OCI-LY7 (cell line): ENCODE data around the gene ERBIN. TPM values are rescaled to one million over a fixed set of nuclear protein-coding genes. Genes with fewer than 3 reads are reported as not detected.

Experiments
- BruUV-seq: library from RNA; stranded (reverse); fragments of 400-500 nt; replicated peaks from 2 replicates; lab custom pipeline; 2021; lab: Mats Ljungman, UMichigan
- CTCF ChIA-PET: fragments of 300-600 bp; sonication (Branson Sonifier 250); formaldehyde crosslinking; loops from one replicate; lab custom pipeline; 2022; ENCODE audit warnings: antibody characterized with exemption; ENCODE audit not compliant: unreplicated experiment; lab: Charles Lee
- POLR2A ChIA-PET: fragments of 300-600 bp; sonication (Branson Sonifier 250); formaldehyde crosslinking; loops from one replicate; lab custom pipeline; 2022; ENCODE audit warnings: antibody characterized with exemption; lab: Charles Lee
- DNase-seq: peaks from one replicate; pipeline ENCODE4 v3.0.0-alpha.2; 2015; ENCODE audit warnings: low spot score
- H2AFZ ChIP-seq: fragments of 200-600 bp; sonication (generic), shearing (Covaris generic); 2 replicates; pipeline ENCODE4 v1.6.1; 2014; ENCODE audit warnings: mild to moderate bottlenecking, antibody characterized with exemption, low read length, moderate library complexity
- H3K27ac ChIP-seq: fragments of 200-600 bp; sonication (generic); 2 replicates; pipeline ENCODE4 v1.5.1; 2014; ENCODE audit warnings: mixed run types, low read depth, mild to moderate bottlenecking, moderate library complexity, low read length, inconsistent platforms; ENCODE audit not compliant: poor library complexity, severe bottlenecking
- H3K36me3 ChIP-seq: fragments of 200-600 bp; sonication (generic); 2 replicates; pipeline ENCODE4 v1.6.1; 2014; ENCODE audit warnings: mild to moderate bottlenecking, antibody characterized with exemption, low read length, moderate library complexity, mixed read lengths; ENCODE audit not compliant: insufficient read depth
- H3K4me1 ChIP-seq: fragments of 200-600 bp; sonication (generic); 2 replicates; pipeline ENCODE4 v1.5.1; 2014; ENCODE audit warnings: mild to moderate bottlenecking, low read length; ENCODE audit not compliant: insufficient read depth, poor library complexity, severe bottlenecking
- H3K4me2 ChIP-seq: fragments of 200-600 bp; sonication (generic); 2 replicates; pipeline ENCODE4 v1.6.1; 2014; ENCODE audit warnings: mild to moderate bottlenecking, low read length
- H3K4me3 ChIP-seq: fragments of 200-600 bp; sonication (generic); 2 replicates; pipeline ENCODE4 v1.5.1; 2014; ENCODE audit warnings: mild to moderate bottlenecking, low read depth, low read length; ENCODE audit not compliant: poor library complexity, severe bottlenecking
- H3K79me2 ChIP-seq: fragments of 200-600 bp; sonication (generic); 2 replicates; pipeline ENCODE4 v1.6.1; 2016; ENCODE audit warnings: low read depth, mild to moderate bottlenecking, low read length, moderate library complexity, mixed read lengths; ENCODE audit not compliant: insufficient read depth
- H3K9me2 ChIP-seq: fragments of 200-600 bp; sonication (generic); 2 replicates; pipeline ENCODE4 v1.6.1; 2016; ENCODE audit warnings: mild to moderate bottlenecking, low read length, mixed read lengths; ENCODE audit not compliant: insufficient read depth
- H3K9me3 ChIP-seq: fragments of 200-600 bp; sonication (generic); 2 replicates; pipeline ENCODE4 v1.6.1; 2014; ENCODE audit warnings: mild to moderate bottlenecking, mixed run types, low read length, mixed read lengths
- H4K20me1 ChIP-seq: fragments of 200-600 bp; sonication (generic); 2 replicates; pipeline ENCODE4 v1.6.1; 2014; ENCODE audit warnings: mild to moderate bottlenecking, antibody characterized with exemption, low read length, moderate library complexity, mixed read lengths; ENCODE audit not compliant: insufficient read depth
- CTCF ChIP-seq: fragments of 200-600 bp; sonication (generic); conservative IDR thresholded peaks from 2 replicates; pipeline ENCODE4 v1.5.1; 2014; ENCODE audit warnings: mild to moderate bottlenecking, antibody characterized with exemption, low read length, moderate library complexity, mixed read lengths
- EZH2phosphoT487 ChIP-seq: fragments of 200-600 bp; sonication (generic); IDR thresholded peaks from 2 replicates; pipeline ENCODE4 v1.6.1; 2018; ENCODE audit warnings: low read depth, borderline replicate concordance, mild to moderate bottlenecking, mixed run types, antibody characterized with exemption, low read length, moderate library complexity, mixed read lengths
- intact Hi-C: fragments of 100-400 bp; cut with micrococcal nuclease; formaldehyde crosslinking; loops from one replicate; pipeline ENCODE4 v1.10.0; 2022; ENCODE audit not compliant: unreplicated experiment
- total RNA-seq, 2 experiments: library from RNA; depleted of rRNA in 1 of 2; stranded (reverse); fragments of >200 nt in 1 of 2; shearing (Covaris generic) in 1 of 2; gene quantifications; 2 replicates each; pipeline ENCODE4 v1.2.3, GENCODE V29; 2014 to 2022

Gene ERBIN
- total RNA-seq, 2 experiments from 2014 or later = 84.5 to 132 TPM

- CTCF ChIA-PET = no interaction called here
- TF ChIP-seq EZH2phosphoT487 (no peak), CTCF (no peak)
- BruUV-seq = no TSS peak
- Histone ChIP-seq H3K27ac (no peak overlapping the region), H4K20me1 (no peaks in the 10 kb centered on the region), H3K4me2 (0 out of 2 replicates have a peak overlapping the region, but pooled peaks have one; percentile 37), H3K9me3 (no peaks in the 10 kb centered on the region), H3K79me2 (no peaks in the 10 kb centered on the region), H3K9me2 (no peaks in the 10 kb centered on the region), H3K4me1 (peaks cover 16% of the 10 kb centered on the region), H3K36me3 (no peaks in the 10 kb centered on the region), H3K4me3 (no peak overlapping the region), H2AFZ (peak overlapping the region; percentile 37; the same call in 1 of the 2 replicates)
- intact Hi-C loops = no loop called here
- no peak for DNase-seq
- POLR2A ChIA-PET = no interaction called here
Observed at GRCh38 chr5:65916066-65916465, 10.3 kb upstream of the ERBIN start.

DNA sequence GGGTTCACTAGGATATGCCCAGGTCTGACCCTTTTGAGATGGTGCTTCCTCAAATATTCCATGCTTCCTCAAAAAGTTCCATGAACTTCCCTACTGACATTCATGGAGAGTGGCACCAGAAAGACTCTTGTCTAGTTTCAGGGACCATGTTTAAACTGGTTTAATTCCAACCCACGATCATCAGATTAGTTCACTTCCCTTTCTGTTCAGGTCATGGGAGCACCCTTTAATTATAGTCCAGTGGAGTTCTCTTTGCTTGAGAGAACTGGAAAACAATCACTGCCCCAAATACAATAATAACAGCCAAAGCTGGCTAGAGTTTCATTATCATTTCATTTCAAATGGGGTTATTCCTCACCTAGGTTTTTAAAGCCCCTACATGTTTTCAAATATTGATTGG is 9.7 kb upstream of the ERBIN start:
- no peak overlapping the region for H3K4me3 ChIP-seq
- no peak overlapping the region for H3K27ac ChIP-seq
- no peaks in the 10 kb centered on the region for H3K9me2 ChIP-seq
- H3K4me2 ChIP-seq = peak overlapping the region; percentile 37
- no peak for DNase-seq
- no peaks in the 10 kb centered on the region for H3K9me3 ChIP-seq
- no peaks in the 10 kb centered on the region for H3K36me3 ChIP-seq
- ChIA-PET CTCF (no interaction called here), POLR2A (interaction anchor here (0.6 to 1.0 kb wide), 3 partner anchors 15 to 133 kb away, joined by 3 read pairs; no protein-coding TSS in a partner anchor)
- peak overlapping the region; percentile 37; the same call in 1 of the 2 replicates for H2AFZ ChIP-seq
- H4K20me1 ChIP-seq = no peaks in the 10 kb centered on the region
- no TSS peak for BruUV-seq
- no peak for TF ChIP-seq EZH2phosphoT487
- TF ChIP-seq CTCF = no peak
- no peaks in the 10 kb centered on the region for H3K79me2 ChIP-seq
- peaks cover 16% of the 10 kb centered on the region for H3K4me1 ChIP-seq
- intact Hi-C loops = no loop called here

DNA sequence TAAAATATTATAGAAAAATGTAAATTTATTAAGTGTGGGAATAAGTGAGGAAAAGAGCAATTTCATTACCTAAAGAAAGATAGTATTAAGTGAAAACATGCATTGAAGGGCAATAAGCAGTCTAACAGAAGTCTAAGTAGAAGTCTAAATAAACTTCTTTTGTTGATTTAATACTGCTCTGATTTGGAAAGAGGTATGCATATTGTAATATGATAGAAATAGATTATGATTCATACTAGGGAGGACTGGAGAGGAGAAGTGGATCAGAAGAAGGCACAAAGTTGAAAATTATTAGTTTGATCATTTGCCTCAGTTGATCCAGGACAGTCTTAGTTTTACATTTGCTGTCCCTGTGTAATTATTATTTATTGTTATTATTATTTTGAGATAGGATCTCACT is 6.6 kb upstream of the ERBIN start:
- intact Hi-C loops = loop anchor here (10.0 kb wide), 1 partner anchor 1285 kb away; no protein-coding TSS in a partner anchor
- no peak overlapping the region for H3K27ac ChIP-seq
- BruUV-seq = no TSS peak
- H3K4me1 ChIP-seq = peaks cover 25% of the 10 kb centered on the region
- no peaks in the 10 kb centered on the region for H4K20me1 ChIP-seq
- H3K4me2 ChIP-seq = no peak overlapping the region
- ChIA-PET POLR2A (no interaction called here), CTCF (no interaction called here)
- no peaks in the 10 kb centered on the region for H3K9me3 ChIP-seq
- no peaks in the 10 kb centered on the region for H3K9me2 ChIP-seq
- no peak overlapping the region for H3K4me3 ChIP-seq
- no peaks in the 10 kb centered on the region for H3K79me2 ChIP-seq
- TF ChIP-seq CTCF (no peak), EZH2phosphoT487 (no peak)
- no peak for DNase-seq
- H2AFZ ChIP-seq = no peak overlapping the region
- no peaks in the 10 kb centered on the region for H3K36me3 ChIP-seq
